ENCODE measurements around the gene PELI3. TPM values are rescaled to one million over a fixed set of nuclear protein-coding genes. Genes with fewer than 3 reads are reported as not detected.

PELI3 gene
- total RNA-seq, 1 donor from 2014 or later = 7.3 TPM

- intact Hi-C loops (cut with micrococcal nuclease) = no loop called here
- H3K36me3 ChIP-seq = peaks cover 47% of the 10 kb centered on the region
- no peak overlapping the region for H3K27ac ChIP-seq (replicated peaks)
- TF ChIP-seq, protein P1, sequence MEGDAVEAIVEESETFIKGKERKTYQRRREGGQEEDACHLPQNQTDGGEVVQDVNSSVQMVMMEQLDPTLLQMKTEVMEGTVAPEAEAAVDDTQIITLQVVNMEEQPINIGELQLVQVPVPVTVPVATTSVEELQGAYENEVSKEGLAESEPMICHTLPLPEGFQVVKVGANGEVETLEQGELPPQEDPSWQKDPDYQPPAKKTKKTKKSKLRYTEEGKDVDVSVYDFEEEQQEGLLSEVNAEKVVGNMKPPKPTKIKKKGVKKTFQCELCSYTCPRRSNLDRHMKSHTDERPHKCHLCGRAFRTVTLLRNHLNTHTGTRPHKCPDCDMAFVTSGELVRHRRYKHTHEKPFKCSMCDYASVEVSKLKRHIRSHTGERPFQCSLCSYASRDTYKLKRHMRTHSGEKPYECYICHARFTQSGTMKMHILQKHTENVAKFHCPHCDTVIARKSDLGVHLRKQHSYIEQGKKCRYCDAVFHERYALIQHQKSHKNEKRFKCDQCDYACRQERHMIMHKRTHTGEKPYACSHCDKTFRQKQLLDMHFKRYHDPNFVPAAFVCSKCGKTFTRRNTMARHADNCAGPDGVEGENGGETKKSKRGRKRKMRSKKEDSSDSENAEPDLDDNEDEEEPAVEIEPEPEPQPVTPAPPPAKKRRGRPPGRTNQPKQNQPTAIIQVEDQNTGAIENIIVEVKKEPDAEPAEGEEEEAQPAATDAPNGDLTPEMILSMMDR (IDR thresholded peaks at IDR 0.05; ENCODE audit: borderline replicate concordance) = no peak
- no peaks in the 10 kb centered on the region for H3K4me1 ChIP-seq
- DNase-seq = no peak
- H3K9me3 ChIP-seq (replicated peaks) = no peaks in the 10 kb centered on the region
- H3K27me3 ChIP-seq (ENCODE audit: low read depth) = no peaks in the 10 kb centered on the region
- no peak overlapping the region for H3K4me3 ChIP-seq
These were observed 28.7 kb downstream of the PELI3 start for GRCh38 chr11:66495401-66495854.

- Histone ChIP-seq H3K4me3 (no peak overlapping the region), H3K27ac (replicated peaks) (no peak overlapping the region), H3K36me3 (peaks cover 45% of the 10 kb centered on the region), H3K4me1 (no peaks in the 10 kb centered on the region), H3K9me3 (replicated peaks) (no peaks in the 10 kb centered on the region), H3K27me3 (ENCODE audit: low read depth) (no peaks in the 10 kb centered on the region)
- intact Hi-C loops (cut with micrococcal nuclease) = no loop called here
- DNase-seq = no peak
- TF ChIP-seq, protein P1 (IDR thresholded peaks at IDR 0.05; ENCODE audit: borderline replicate concordance) = no peak
These were observed 30.5 kb downstream of the PELI3 start for GRCh38 chr11:66497206-66497605.

- Histone ChIP-seq H3K4me1 (no peaks in the 10 kb centered on the region), H3K27me3 (ENCODE audit: low read depth) (no peaks in the 10 kb centered on the region), H3K4me3 (no peak overlapping the region), H3K9me3 (replicated peaks) (no peaks in the 10 kb centered on the region), H3K36me3 (peaks cover 37% of the 10 kb centered on the region), H3K27ac (replicated peaks) (no peak overlapping the region)
- TF ChIP-seq, protein P1 (IDR thresholded peaks at IDR 0.05; ENCODE audit: borderline replicate concordance) = no peak
- intact Hi-C loops (cut with micrococcal nuclease) = no loop called here
- no peak for DNase-seq
These were observed 31.8 kb downstream of the PELI3 start for GRCh38 chr11:66498506-66498905.

DNA sequence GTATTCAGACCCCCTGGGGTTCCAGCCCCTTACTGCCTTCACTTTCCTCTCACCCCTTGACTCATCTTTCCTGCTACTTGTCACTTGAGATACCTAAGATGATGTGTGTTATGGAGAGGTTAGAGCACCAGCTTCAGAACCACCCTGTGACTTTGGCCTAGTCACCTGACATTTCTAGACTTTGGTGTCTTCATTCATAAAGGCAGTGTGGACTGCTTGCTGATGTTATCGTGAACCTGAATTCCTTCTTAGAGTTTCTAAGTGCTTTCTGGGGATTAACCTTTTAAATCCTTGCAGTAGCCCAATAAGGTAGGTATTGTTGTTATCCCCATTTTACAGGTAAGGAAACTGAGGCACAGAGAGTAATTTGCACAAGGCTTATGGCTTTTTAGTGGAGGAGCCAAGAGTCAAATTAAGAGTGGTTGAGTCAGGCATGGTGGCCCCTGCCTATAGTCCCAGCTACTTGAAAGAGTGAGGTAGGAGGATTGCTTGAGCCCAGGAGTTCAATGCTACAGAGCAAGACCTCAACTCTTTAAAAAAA, 38.6 kb downstream of the PELI3 start:
- H3K4me3 ChIP-seq = no peak overlapping the region
- no peak for DNase-seq
- TF ChIP-seq, protein P1 (IDR thresholded peaks at IDR 0.05; ENCODE audit: borderline replicate concordance) = no peak
- peaks cover 14% of the 10 kb centered on the region for H3K36me3 ChIP-seq
- H3K4me1 ChIP-seq = peaks cover 8% of the 10 kb centered on the region
- no peak overlapping the region for H3K27ac ChIP-seq (replicated peaks)
- intact Hi-C loops (cut with micrococcal nuclease) = no loop called here
- H3K27me3 ChIP-seq (ENCODE audit: low read depth) = no peaks in the 10 kb centered on the region
- no peaks in the 10 kb centered on the region for H3K9me3 ChIP-seq (replicated peaks)

DNA sequence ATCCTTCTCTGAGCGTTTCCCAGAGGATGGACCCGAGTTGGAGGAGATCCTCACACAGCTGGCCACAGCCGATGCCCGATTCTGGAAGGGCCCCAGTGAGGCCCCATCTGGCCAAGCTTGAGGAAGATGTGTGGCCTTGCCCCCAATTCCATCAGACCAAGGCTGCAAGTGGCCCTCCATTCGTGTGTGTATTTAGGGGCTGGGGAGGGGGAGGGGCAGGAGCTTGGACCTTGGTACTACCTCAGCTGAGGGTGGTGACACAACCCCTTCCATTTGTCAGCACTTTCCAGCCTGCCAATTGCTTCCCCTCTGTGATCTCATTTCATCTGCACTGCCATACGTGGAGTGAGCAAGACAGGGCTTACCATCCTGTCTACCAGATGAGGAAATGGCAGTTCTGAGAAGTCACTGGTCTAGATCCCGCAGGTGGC, 42.4 kb downstream of the PELI3 start:
- Histone ChIP-seq H3K4me3 (no peak overlapping the region), H3K36me3 (peaks cover 17% of the 10 kb centered on the region), H3K4me1 (peaks cover 22% of the 10 kb centered on the region), H3K27ac (replicated peaks) (no peak overlapping the region), H3K9me3 (replicated peaks) (no peaks in the 10 kb centered on the region), H3K27me3 (ENCODE audit: low read depth) (no peaks in the 10 kb centered on the region)
- TF ChIP-seq, protein P1 (IDR thresholded peaks at IDR 0.05; ENCODE audit: borderline replicate concordance) = no peak
- no peak for DNase-seq
- intact Hi-C loops (cut with micrococcal nuclease) = no loop called here
